Stimulated activated CD8-positive, alpha-beta memory T cell treated with anti-CD3 and anti-CD28 coated beads, Interleukin-7, amount 100 ng/mL, for 1 hour (primary cell): ENCODE measurements around the gene FGGY.
"Not testable (repeated sequence)": the region's sequence is repeated elsewhere in the genome, so short reads cannot be mapped to it uniquely, and the experiment has no call there.

ENCODE experiments used
- DNase-seq, 2 donors: peaks; one replicate each; pipeline ENCODE4 v3.0.0-alpha.2; 2020; ENCODE audit warnings: low read depth in 2 of 2

The FGGY gene

DNA sequence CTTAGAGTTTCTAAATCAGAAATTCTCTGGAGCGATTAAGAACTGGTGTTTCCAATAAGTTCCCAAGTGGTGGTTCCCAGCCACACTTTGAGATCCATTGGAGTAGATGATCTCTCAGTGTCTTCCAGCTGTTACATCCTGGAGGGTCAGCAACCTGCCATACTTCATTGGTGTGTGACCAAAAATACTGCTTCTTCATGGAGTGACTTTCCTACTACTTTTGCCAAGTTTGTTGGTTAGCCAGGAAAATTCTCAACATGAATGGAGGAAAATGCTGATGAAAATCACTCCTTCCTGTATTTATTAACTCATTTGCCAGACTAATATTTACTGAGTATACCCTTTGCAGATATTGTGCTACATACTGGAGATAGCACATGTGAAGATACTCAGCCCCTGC is 186.1 kb downstream of the FGGY start:
- DNase-seq: no peak

DNA sequence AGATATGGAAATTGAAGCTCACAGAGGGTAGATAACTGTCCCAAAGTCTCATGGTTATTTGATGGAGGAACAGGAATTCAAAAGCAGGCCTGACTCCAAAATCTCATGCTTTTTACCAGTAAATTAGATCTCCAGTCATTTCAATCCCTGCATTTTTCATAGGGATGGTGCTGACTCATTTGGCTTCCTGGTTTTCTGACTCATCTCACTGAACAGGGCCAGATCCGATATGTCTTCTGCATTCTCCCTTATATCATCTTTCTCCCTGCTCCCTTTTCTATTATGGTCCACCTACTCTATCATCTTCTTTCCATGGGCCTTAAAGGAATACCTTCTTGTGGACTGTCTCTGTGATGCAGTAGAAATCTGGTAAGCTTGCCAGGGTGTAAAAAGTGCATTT is 187.2 kb downstream of the FGGY start:
- no peak for DNase-seq

DNA sequence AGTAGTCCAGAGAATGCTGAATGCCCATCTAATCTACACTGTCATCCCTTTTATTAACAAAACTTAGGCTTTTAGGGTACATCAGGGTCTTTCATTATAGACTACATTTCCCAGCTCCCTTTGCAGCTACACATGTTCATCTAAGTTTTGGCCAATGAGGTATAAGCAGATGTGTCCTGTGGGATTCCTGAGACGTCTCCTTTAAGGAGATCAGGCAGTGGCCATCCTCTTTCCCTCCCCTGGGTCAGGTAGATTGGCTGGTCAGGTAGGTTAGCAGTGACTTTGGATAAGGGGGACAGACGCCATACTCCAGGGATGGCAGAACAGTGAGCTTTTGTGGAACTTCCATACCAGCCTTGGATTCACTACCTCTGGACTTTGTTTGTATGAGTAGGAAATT is 188.3 kb downstream of the FGGY start:
- DNase-seq: no peak

DNA sequence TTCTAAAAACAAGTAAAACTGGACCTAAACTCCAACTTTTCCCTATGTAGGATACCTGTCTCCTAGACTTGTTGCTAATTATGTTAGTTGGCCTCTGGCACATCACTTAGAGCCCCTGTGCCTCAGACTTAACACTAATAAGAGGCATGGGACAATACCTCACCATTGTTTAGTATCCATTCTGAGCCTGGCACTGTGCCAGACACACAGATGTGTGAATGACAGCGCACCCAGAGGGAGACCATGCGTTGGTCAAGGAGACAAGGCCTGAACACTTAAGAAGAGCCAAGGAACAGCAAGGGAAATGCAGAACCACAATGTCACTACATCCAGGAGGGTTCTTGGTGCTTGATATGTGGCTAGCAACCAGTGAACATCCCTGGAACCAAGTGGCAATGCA is 189.1 kb downstream of the FGGY start:
- DNase-seq: no peak

DNA sequence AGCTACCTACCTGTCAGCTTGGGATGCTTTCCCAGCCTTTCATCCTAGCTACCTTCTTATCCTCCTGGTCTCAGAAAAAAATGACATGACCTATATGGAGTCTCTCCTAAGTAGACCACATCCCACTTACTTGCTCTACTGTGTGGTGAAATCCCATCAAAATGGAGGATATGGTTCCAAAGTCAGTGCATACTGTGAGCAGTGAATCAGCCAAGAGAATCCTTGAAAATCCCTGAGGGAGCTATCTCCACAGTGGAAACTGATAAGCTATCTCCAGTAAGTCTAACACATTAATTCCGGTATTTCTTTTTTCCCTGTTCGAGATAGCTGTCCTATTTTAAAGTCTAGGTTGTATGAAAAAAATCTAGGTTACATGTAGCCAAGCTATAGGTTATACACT is 189.7 kb downstream of the FGGY start:
- no peak for DNase-seq

DNA sequence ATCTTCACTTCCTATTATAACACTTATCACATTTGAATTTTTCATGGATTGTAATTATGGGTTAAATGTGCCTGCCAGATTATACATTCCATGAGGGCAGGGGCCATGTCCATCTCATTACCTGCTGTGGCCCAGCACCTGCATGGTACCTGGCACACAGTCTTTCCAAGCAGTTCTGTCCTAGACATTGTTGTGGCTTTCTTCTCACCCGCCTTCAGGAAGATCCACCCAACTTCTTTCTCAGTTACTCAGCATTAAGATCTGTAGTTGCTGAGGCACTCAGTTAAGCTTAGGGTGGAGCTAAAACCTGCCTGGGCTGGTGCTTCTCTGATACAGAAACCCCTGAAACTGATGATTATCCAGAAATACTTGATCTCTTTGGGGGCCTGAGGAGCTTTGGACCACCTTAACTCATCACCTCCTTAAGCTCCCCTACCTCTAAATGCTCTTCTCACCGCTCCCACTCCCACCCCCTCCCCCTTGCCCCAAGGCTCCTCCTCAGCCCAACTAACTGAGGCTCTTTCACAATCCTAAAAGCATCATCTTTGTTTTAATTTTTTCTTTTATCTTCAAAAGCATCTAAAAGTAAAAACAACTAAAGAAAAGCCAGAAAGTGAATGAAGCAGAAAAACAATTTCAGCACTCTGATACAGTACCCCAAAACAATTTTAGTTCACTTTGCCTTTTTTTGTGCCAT is 190.6 kb downstream of the FGGY start:
- DNase-seq: no peak

DNA sequence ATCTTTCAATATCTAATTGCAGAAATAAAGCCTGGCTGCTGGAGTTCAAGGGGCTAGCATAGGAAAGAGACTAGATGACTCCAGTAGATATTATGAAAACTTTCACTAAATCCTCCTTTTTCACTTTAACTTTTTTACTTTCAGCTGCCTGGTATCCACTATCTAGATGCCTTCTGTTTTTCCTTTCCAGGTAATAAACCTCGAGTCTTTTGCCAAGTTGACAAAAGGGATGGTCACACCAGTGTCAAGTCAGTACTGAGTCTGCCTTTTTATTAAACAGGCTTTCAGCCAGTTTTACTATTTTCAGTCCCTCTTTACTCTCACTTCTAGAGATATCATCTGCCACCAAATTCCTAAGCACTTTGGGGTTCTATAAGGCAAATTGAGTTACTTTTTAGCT is 195.6 kb downstream of the FGGY start:
- no peak for DNase-seq

DNA sequence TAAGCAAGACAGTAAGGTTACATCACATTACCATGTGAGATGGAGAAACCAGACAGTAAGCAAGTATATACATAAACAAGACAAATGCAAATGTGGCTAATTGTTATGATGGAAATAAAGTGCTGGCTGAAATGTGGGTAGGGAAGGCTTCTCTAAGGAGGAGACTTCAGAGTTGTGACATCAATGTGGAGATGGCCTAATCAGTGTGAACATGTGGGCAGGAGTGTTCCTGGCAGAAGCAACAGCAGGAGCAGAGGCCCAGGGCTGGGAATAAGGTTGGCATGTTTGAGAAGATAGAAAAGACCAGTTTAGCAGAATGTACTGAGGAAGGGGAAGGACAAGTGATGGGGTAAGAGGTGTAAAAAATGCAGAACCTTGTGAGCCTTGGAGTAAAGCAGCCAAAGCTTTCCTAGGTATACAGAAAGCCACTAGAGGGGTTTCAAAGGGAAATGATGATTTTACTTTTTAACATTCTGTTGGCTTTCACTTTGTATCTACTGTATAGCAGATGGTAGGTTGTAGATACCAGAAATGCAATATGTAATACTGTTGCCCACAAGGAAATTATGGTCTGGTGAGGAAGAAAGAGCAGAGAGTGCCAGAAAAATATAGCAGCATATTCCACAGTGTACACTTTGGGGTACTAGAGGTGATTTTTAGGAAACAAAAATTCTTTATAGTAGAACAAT is 197.4 kb downstream of the FGGY start:
- no peak for DNase-seq

DNA sequence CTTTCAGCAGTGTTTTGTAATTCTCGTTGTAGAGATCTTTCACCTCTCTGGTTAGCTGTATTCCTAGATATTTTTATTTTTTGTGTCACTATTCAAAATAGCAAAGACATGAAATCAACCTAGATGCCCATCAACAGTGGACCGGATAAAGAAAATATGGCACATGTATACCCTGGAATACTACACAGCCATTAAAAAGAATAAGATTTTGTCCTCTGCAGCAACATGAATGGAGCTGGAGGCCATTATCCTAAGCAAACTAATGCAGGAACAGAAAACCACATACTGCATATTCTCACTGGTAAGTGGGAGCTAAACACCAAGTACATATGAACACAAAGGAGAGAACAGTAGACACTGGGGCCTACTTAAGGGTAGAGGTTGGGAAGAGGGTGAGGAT is 199.3 kb downstream of the FGGY start:
- DNase-seq: not testable (repeated sequence)

DNA sequence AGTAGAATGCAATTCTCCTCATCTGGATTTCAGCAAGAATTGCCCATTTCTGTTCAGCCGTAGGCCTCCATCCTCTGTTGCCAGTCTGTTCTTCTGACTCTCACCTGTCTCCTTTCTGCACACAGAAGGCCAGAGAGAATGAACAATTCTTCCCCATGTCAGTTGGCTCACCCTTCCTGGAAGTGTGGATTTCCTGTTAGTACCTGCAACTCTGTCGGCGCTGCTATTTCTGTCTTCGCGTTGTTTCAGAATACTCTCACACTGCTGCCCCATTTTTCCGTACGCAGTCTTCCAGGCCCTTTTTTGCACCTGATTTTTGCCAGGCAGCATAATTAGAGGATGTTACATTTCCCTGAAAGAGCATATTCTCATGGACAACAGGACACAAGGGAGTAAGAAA is 200.7 kb downstream of the FGGY start:
- DNase-seq: no peak

DNA sequence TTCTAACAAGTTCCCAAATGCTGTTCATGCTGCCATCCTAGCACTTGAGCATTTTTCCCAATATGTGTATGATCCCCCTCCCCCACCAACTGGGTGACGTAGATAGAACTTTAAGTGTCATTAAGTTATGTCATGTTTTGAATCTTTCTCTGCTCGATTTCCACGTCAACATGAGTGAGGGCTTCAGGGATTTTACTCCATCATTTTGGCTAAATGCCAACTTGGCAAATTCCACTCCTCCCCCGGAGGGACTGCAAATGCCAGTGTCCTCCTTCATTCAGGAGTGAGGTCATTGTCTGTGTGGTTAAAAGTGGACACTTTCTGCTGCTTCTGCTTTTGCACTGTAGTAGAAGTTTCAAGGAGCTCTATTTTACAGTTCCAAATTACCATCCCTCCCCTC is 201.7 kb downstream of the FGGY start:
- no peak for DNase-seq

DNA sequence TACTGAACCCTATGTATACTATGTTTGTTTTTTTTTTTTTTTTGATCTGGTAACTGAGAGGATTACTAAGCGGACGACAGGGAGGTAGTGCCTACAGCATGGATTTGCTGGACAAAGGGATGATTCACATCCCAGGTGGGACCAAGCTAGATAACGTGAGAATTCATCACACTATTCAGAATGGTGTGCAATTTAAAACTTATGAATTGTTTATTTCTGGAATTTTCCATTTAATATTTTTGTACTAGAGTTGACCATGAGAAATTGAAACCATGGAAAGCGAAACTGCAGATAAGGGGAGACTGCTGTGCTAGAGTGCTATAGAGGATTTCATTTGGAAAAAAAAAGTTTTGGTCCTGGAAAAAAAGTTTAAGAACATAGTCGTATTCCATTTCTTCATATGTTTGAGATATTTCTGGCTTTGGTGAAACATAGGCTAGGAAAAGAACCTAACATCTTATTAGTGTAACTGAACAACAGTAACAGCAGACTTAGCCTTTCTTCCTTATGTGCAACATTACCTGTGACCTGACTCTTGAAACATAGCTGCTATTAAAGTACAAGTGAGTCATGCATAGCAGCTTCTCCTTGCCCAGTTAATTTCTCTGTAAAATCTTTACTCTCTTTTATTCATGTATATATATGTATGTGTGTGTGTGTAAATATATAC is 202.5 kb downstream of the FGGY start:
- DNase-seq: no peak

DNA sequence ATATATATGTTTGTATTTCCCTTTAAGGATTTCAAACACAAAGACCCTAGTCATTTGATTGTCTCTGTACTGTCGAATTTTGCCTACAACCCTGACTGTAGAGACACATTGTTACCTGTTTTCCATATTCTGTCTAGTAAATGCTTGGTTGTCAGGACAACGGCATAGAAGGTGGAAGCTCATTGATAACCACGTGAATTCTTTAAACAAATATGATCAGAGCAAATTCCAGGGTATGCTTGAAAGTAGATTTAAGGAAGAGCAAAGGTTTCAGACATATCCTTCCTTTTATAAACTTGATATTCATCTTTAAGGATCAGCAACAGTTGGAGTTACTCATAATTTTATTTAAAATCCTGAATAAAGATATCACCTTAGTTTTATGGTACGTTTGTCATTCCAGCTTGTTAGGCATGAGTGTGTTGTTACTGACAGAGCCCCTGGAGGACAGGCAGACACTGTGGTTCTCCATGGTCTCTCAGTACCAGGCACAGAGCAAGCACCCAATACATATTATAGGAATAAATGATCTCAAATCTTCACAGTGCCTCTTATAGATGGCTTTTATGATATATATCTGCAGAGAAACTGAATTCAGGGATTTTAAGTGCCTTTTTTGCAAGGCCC is 203.2 kb downstream of the FGGY start:
- DNase-seq: no peak

DNA sequence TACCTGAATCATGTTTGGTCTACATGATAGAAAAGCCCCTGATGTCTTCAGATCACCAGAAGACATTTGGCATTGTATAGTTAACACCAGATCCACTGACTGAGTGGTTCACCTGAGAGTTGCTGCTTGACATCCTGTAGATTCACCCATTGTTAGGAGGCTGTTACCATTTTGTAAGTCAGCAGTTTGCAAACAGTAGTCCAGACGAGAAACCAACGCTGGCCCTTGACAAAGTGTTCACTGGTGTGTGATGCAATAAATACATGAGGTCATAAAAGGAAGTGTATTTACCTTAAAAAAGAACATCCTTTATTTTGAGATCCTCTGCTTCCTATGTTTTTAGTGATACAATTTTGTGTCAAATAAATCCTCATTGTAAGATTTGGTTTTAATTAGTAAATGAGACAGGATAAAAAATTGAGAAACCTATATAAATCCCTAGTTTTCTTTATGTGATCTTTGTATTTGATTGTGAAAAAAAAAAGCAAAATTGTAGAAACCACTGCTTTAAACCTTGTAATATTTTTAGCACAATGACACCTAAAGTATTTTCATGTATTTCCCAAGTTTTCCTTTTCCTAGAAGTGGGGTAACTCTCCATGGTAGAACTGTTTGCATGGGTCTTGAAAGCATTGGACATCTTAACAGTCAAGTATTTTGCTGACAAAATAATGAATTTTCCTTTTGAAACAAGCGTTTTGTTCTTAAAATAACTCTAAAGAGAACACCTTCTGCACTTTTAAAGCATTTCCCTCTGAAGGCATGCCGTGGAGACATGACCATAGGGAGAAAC is 204.3 kb downstream of the FGGY start:
- DNase-seq: no peak

DNA sequence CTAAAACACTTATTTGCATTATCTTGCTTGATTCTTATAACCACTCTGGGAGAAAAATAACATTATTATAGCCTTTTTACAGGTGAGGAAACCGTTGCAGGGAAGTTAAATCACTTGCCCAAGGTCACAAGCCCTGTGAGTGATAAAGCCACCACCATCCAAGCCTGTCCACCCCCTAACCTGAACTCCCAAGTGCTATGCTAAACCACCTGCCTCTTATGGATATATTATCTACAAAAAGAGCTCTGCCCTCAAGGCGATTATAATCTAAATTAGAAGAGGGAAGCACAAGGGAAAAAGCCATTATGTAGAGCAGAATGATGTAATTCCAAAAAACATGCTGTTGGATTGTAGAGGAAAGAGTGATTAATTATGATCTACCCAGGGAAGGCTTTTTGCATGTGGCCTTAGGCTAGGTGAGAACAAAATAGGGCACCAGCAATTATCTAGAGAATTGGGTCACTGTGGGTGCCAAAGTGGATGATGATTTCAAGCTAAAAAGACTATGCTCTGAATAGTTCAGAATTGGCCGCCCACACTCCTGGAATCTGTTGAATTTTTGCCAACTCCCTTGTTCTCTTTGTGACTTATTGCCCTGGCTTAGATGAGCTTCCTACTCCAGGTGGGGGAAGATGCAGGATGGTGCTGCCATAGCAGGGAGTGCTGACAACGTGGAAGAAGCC is 205.3 kb downstream of the FGGY start:
- no peak for DNase-seq

DNA sequence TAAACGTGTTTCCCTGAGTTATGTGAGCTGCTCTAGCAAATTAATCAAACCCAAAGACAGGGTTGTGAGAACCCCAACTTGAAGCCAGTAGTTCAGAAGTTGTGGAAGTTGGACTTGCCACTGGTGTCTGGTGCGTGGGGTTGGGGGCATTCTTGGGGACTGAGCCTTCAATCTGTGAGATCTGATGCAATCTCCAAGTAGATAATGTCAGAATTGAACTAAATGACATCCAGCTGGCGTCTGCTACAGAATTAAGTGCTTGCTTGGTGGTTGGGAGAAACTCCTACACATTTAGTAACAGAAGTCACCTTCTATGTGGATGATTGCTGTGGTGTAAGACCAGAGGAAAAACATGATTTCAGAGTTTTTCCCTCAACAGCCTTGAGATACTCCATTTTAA is 207.4 kb downstream of the FGGY start:
- DNase-seq: no peak

DNA sequence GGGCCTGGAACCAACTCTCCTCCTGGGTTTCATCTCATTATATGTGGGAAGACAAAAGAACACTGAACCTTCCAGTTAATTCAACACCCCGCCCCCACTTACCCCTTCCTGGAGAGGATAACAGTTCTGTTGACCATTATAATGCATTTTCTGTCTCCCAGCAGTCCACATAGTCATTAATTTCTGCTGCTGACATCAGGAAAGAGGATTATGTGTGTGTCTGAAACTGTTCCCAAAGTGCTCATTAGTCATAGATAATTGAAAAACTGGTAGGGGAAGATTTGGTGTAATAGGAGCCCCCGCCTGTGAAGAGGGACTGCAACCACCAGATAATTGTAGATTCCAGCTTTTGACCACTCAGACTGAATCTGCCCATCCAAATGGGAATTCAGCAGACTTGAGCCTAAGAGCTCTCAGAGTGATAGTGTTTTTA is 208.7 kb downstream of the FGGY start:
- no peak for DNase-seq

DNA sequence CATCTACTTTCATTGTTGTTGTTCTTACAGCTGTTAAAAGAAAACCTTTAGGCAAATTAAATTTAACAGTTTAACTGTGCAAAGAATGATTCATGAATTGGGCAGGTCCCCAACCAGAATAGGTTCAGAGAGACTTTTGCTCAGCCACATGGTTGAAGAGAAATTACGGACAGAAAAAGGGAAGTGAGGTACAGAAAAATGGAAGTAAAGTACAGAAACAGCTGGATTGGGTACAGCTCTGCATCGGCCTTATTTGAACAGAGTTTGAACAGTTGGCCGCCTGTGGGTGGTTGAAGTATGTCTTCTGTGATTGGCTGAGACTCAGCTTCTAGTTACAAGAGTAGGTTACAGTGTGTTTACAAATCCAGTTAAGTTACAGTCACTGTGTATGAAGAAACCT is 210.1 kb downstream of the FGGY start:
- DNase-seq: no peak

DNA sequence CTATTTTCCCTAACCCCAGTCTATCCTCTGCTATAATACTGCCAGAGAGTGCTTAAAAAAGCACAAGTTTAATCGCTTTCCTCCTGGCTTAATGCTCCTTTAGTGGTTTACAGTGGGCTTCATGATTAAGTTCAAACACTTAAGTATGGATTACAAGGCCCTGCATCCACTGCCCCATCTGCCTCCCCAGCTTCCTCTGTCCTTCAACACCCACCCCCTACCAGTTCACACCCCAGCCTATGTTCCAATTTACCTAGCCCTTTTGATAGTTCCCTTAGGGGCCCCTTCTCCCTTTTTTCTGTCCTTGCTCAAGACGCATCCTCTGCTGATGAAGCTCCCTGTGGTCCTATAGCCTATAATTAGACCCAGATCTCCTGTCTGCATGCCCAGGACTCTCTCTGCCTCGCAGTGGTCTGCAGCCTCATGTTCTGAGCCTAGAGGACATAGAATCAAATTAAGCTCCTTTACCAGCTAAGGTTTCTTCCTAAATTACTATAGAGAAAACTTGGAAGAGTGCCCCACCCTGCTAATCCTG is 212.5 kb downstream of the FGGY start:
- no peak for DNase-seq

DNA sequence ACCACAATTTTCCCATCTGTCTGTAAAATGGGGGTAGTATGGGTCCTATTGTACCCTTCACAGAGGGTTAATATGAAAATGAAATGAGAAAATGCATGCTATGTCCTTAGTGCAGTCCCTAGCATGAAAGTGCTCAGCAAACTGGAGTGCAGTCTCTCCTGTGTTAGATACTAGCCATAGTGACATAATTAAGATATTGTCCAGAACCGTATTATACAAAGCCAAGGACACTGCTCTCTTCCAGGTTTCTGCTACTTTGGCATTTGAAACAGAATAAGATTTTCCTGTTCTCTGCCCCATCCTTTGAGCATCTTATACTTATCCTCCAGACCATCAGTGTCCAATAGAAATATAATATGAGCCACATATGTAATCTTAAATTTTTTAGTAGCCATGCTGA is 213.4 kb downstream of the FGGY start:
- DNase-seq: no peak
